ENCODE results near the gene MRPL53.

GRCh38 chr2:74458938-74459363 is 13.5 kb downstream of the MRPL53 start:
- no peak for TF ChIP-seq ELF4 (IDR thresholded peaks at IDR 0.05)
- no peak for TF ChIP-seq BHLHE40 (IDR thresholded peaks at IDR 0.05; ENCODE audit: borderline replicate concordance)
- TF ChIP-seq SUZ12 (IDR thresholded peaks at IDR 0.05), result no peak
- no peak for TF ChIP-seq NFRKB (IDR thresholded peaks at IDR 0.05)
- TF ChIP-seq FOXA1 (IDR thresholded peaks at IDR 0.05), result no peak
- no peak for TF ChIP-seq ZNF384 (IDR thresholded peaks at IDR 0.05)
- TF ChIP-seq SP1 (IDR thresholded peaks at IDR 0.05), result no peak
- TF ChIP-seq ARNT (IDR thresholded peaks at IDR 0.05), result no peak
- TF ChIP-seq FOXK2 (IDR thresholded peaks at IDR 0.05), result no peak
- no peak for TF ChIP-seq TARDBP (IDR thresholded peaks at IDR 0.05)
- no peak for TF ChIP-seq FOXM1 (IDR thresholded peaks at IDR 0.05; ENCODE audit: borderline replicate concordance)
- TF ChIP-seq CTBP1 (IDR thresholded peaks at IDR 0.05; ENCODE audit: borderline replicate concordance), result no peak
